ENCODE measurements around the gene TSC22D4.

TSC22D4 gene

DNA sequence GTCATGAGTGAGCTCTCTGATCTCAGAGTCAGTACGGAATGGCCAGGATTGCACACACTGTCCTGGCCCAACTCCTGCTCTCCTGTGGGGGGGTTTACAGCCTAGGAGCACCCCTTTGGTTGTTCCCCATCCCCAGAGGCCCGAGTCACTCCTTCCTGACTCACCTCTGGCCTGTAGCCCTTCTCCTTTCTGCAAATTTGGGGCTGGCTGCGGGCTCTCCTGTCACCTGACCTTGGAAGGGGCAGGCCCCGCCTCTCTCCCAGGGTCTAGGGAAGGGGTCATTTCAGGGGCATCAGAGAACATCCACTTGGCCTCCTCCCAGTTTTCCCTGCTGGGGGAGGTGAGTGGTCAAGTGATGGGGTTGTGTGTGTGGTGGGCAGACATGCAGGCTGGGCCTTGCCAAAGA, 6.5 kb upstream of the TSC22D4 start:
- no peak overlapping the region for H3K4me3 ChIP-seq (ENCODE audit: low read depth in 1 of 5, low read length in 5 of 5)
- no peaks in the 10 kb centered on the region for H3K36me3 ChIP-seq (ENCODE audit: control insufficient read depth in 5 of 5, insufficient read depth in 5 of 5, low read length in 5 of 5)

DNA sequence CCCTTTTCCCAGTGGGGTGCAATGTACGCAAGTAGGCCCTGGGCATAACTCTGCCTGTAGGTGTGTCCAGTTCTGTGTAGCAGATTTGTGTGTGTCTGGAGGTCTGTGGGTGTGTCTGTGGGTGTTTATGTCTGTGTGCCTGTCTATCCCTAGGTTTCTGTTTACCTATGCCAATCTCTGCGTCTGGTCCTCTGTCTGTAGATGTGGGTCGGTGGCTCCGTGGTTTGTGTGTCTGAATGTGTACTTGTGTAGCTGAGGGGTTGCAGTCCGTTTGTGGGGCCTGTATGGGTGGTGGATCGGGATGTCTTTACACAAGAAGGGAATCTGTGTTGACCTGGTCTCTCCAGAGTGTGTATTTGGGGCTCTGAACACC, 5.6 kb upstream of the TSC22D4 start:
- Histone ChIP-seq H3K4me3 (ENCODE audit: low read depth in 1 of 5, low read length in 5 of 5) (no peak overlapping the region), H3K27me3 (ENCODE audit: control insufficient read depth in 5 of 5, insufficient read depth in 4 of 5, low read length in 5 of 5) (no peaks in the 10 kb centered on the region), H3K9me3 (ENCODE audit: control insufficient read depth in 5 of 5, low read length in 5 of 5) (no peaks in the 10 kb centered on the region), H3K9ac (ENCODE audit: low read length in 5 of 5) (peak overlapping the region in 2 of 5 donors; percentile 2 to 4), H3K36me3 (ENCODE audit: control insufficient read depth in 5 of 5, insufficient read depth in 5 of 5, low read length in 5 of 5) (no peaks in the 10 kb centered on the region), H3K4me1 (ENCODE audit: control insufficient read depth in 5 of 5, insufficient read depth in 5 of 5, low read length in 5 of 5) (peaks cover 2 to 31% (median 14%) of the 10 kb centered on the region in 5 donors), H3K27ac (ENCODE audit: low read depth, low read length) (no peak overlapping the region)

More for the DNA sequence above, 6.5 kb upstream of the TSC22D4 start:
- Histone ChIP-seq H3K27me3 (ENCODE audit: control insufficient read depth in 5 of 5, insufficient read depth in 4 of 5, low read length in 5 of 5) (no peaks in the 10 kb centered on the region), H3K4me1 (ENCODE audit: control insufficient read depth in 5 of 5, insufficient read depth in 5 of 5, low read length in 5 of 5) (peaks cover 2 to 29% (median 14%) of the 10 kb centered on the region in 5 donors), H3K9me3 (ENCODE audit: control insufficient read depth in 5 of 5, low read length in 5 of 5) (no peaks in the 10 kb centered on the region), H3K27ac (ENCODE audit: low read depth, low read length) (no peak overlapping the region), H3K9ac (ENCODE audit: low read length in 5 of 5) (peak overlapping the region in 1 of 5 donors; percentile 65)

DNA sequence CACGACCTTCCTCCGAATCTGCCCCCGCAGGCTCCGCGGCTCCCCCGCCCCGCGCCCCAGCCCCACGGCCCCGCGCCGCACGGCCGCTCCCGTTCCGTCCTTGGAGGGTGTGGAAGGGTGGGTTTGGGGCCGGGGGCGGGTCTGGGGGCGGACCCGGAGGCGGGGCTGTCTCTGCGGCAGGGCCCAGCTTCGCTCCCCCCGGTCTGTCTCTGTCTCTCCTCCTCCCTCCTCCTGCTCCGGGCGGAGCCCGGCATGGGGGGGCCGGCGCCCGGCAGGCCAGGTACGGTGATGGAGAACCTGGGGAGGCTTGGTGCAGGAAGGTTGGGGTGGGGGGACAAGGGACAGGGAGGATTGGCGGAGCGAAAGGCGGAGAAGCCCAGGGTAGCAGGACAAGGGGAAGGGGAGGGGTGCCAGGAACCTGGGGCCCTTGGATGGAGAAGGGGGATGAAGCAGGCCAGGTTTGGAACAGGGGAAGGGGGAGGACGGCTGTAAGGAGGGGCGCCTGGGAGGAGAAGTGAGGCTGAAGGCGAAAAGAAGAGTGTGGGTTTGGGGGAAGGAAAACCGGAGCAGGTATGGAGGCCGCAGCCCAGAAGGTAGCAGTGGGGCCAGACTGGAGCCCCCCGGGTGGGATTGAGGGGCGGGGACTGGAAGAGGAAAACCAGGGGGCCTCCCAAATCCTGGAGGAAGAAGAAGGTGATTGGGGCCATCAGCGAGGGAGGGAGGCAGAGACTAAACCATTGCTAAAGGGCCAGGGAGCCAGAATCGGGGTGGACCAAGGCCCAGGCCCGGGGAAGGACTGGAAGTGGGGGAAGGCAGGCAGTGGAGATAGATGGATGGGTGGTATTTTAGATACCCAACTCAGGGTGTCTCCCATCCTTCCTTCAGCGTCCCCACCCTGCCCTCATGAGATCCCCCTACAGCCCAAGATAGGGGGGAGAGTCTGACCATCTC, 5.0 kb upstream of the TSC22D4 start, which contains the start of gene NYAP1:
Gene NYAP1, plus strand, starts transcription at position 206 of the 951 bp plus-strand sequence. CDS start 1,385 bp downstream, outside the sequence.
- Histone ChIP-seq H3K4me1 (ENCODE audit: control insufficient read depth in 5 of 5, insufficient read depth in 5 of 5, low read length in 5 of 5) (peaks cover 2 to 34% (median 20%) of the 10 kb centered on the region in 5 donors), H3K27ac (ENCODE audit: low read depth, low read length) (no peak within 1 kb of the TSS)

DNA sequence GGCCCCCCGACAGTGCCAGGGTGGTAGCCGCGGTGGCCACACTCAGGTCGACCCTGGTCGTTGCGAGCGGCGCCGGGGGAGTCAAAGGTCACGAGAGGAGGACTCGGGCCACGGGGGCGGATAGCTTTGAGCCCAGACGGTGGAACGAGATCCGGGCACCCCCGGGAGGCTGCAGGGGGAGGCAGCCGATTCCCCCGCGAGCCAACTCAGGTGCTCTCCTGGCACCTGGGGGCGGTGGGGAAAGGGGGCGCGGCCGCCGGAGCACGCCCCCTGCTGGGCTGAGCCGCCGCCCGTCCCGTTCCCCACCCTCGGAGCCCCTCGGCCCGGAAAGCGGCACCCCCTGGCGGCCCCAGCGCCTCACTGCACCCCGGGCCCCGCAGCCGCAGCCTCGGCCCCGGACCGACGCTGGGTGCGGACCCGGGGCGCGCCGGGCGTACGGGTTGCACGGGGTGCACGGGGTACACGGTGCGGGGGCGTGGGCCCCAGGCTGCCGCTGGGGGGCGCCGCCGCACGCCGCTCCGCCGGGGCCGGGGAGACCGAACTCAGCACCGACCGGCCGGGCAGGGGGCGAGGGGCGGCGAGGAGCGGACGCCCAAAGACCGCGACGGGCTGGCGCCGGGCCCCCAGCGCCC, 4.2 kb upstream of the TSC22D4 start:
- peaks cover 2 to 34% (median 20%) of the 10 kb centered on the region in 5 donors for H3K4me1 ChIP-seq (ENCODE audit: control insufficient read depth in 5 of 5, insufficient read depth in 5 of 5, low read length in 5 of 5)
- peak overlapping the region in 4 of 5 donors; percentile 30 to 75 (median 62) for H3K9ac ChIP-seq (ENCODE audit: low read length in 5 of 5)
- no peak overlapping the region for H3K27ac ChIP-seq (ENCODE audit: low read depth, low read length)

More for the DNA sequence above, 5.0 kb upstream of the TSC22D4 start, which contains the start of gene NYAP1:
- Histone ChIP-seq H3K4me3 (ENCODE audit: low read depth in 1 of 5, low read length in 5 of 5) (peak within 1 kb of the TSS; percentile 44 to 73 (median 60)), H3K27me3 (ENCODE audit: control insufficient read depth in 5 of 5, insufficient read depth in 4 of 5, low read length in 5 of 5) (no peaks in the 10 kb centered on the region), H3K9me3 (ENCODE audit: control insufficient read depth in 5 of 5, low read length in 5 of 5) (no peaks in the 10 kb centered on the region), H3K36me3 (ENCODE audit: control insufficient read depth in 5 of 5, insufficient read depth in 5 of 5, low read length in 5 of 5) (no peaks in the 10 kb centered on the region), H3K9ac (ENCODE audit: low read length in 5 of 5) (peak within 1 kb of the TSS in 4 of 5 donors; percentile 30 to 75 (median 62))

DNA sequence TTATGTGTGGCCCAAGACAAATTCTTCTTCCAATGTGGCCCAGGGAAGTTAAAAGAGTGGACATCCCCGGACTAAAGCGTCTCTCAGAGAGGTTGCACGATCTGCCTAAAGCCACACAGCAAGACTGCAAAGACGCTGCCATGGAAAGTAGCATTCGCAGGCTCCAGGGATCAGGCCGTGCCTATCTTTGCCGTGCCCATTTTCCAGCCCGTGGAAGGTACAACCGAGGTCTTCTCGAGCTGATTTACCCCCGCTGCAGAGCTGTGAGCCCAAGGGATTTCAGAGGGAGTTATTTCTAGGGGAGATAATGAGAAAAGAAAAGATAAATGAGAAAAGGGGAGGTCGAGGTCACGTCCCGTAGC, 3.7 kb upstream of the TSC22D4 start:
- H3K4me3 ChIP-seq (ENCODE audit: low read depth in 1 of 5, low read length in 5 of 5) = peak overlapping the region; percentile 44 to 73 (median 60)
- H3K27ac ChIP-seq (ENCODE audit: low read depth, low read length) = no peak overlapping the region
- H3K9ac ChIP-seq (ENCODE audit: low read length in 5 of 5) = peak overlapping the region in 4 of 5 donors; percentile 30 to 75 (median 62)
- H3K36me3 ChIP-seq (ENCODE audit: control insufficient read depth in 5 of 5, insufficient read depth in 5 of 5, low read length in 5 of 5) = no peaks in the 10 kb centered on the region
- no peaks in the 10 kb centered on the region for H3K9me3 ChIP-seq (ENCODE audit: control insufficient read depth in 5 of 5, low read length in 5 of 5)
- peaks cover 2 to 35% (median 20%) of the 10 kb centered on the region in 5 donors for H3K4me1 ChIP-seq (ENCODE audit: control insufficient read depth in 5 of 5, insufficient read depth in 5 of 5, low read length in 5 of 5)
- H3K27me3 ChIP-seq (ENCODE audit: control insufficient read depth in 5 of 5, insufficient read depth in 4 of 5, low read length in 5 of 5) = no peaks in the 10 kb centered on the region

More for the DNA sequence above, 4.2 kb upstream of the TSC22D4 start:
- H3K4me3 ChIP-seq (ENCODE audit: low read depth in 1 of 5, low read length in 5 of 5) = peak overlapping the region in 4 of 5 donors; percentile 50 to 73 (median 66)
- H3K36me3 ChIP-seq (ENCODE audit: control insufficient read depth in 5 of 5, insufficient read depth in 5 of 5, low read length in 5 of 5) = no peaks in the 10 kb centered on the region
- H3K9me3 ChIP-seq (ENCODE audit: control insufficient read depth in 5 of 5, low read length in 5 of 5) = no peaks in the 10 kb centered on the region
- H3K27me3 ChIP-seq (ENCODE audit: control insufficient read depth in 5 of 5, insufficient read depth in 4 of 5, low read length in 5 of 5) = no peaks in the 10 kb centered on the region

DNA sequence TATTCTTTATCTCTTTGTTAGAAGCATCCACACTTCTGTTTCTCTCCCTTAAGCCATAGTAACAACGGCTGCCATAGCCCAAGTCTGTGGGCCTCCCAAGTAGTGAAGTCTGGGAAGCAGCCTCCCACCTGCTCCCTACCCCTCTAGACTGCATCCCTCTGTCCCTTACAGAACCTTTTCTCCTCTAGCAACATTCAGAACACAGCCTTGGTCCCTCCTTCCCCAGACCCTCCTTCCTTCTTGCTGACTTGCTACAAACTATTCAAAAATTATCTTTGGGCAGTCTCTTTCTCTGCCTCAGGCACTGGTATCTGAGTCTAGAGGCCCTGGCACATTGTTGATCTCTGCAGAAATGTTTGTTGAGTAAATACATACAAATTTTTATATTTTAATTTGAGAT, 2.5 kb upstream of the TSC22D4 start:
- Histone ChIP-seq H3K9ac (ENCODE audit: low read length in 5 of 5) (no peak overlapping the region), H3K9me3 (ENCODE audit: control insufficient read depth in 5 of 5, low read length in 5 of 5) (no peaks in the 10 kb centered on the region), H3K4me3 (ENCODE audit: low read depth in 1 of 5, low read length in 5 of 5) (no peak overlapping the region), H3K27ac (ENCODE audit: low read depth, low read length) (no peak overlapping the region), H3K27me3 (ENCODE audit: control insufficient read depth in 5 of 5, insufficient read depth in 4 of 5, low read length in 5 of 5) (no peaks in the 10 kb centered on the region), H3K36me3 (ENCODE audit: control insufficient read depth in 5 of 5, insufficient read depth in 5 of 5, low read length in 5 of 5) (no peaks in the 10 kb centered on the region), H3K4me1 (ENCODE audit: control insufficient read depth in 5 of 5, insufficient read depth in 5 of 5, low read length in 5 of 5) (peaks cover 7 to 47% (median 32%) of the 10 kb centered on the region in 5 donors)

DNA sequence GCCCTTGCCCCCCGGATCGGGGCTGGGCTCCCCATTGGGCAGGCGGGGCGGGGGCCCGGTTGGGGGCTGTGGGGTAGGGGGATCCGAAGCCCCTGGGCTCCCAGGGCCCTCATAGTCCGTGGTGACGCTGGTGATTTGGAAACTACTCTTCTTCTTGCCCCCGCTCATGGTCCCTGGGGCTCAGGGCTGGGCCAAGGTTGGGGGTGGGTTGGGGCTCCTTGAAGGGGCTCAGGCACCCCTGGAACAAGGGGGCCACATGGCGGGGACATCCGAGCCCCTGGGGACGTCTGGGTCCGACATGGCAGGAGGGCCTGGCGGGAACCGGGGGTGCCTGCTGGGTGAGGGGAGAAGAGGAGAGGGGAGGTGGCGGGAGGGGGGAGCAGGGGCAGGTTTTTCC, 1.1 kb downstream of the TSC22D4 start:
- peaks cover 12 to 55% (median 46%) of the 10 kb centered on the region in 5 donors for H3K4me1 ChIP-seq (ENCODE audit: control insufficient read depth in 5 of 5, insufficient read depth in 5 of 5, low read length in 5 of 5)
- peaks cover 0 to 10% (median 9%) of the 10 kb centered on the region in 5 donors for H3K36me3 ChIP-seq (ENCODE audit: control insufficient read depth in 5 of 5, insufficient read depth in 5 of 5, low read length in 5 of 5)
- H3K4me3 ChIP-seq (ENCODE audit: low read depth in 1 of 5, low read length in 5 of 5) = peak overlapping the region; percentile 87 to 94 (median 89)
- H3K27me3 ChIP-seq (ENCODE audit: control insufficient read depth in 5 of 5, insufficient read depth in 4 of 5, low read length in 5 of 5) = no peaks in the 10 kb centered on the region
- H3K27ac ChIP-seq (ENCODE audit: low read depth, low read length) = peak overlapping the region; percentile 89
- H3K9ac ChIP-seq (ENCODE audit: low read length in 5 of 5) = peak overlapping the region; percentile 38 to 95 (median 92)
- no peaks in the 10 kb centered on the region for H3K9me3 ChIP-seq (ENCODE audit: control insufficient read depth in 5 of 5, low read length in 5 of 5)

DNA sequence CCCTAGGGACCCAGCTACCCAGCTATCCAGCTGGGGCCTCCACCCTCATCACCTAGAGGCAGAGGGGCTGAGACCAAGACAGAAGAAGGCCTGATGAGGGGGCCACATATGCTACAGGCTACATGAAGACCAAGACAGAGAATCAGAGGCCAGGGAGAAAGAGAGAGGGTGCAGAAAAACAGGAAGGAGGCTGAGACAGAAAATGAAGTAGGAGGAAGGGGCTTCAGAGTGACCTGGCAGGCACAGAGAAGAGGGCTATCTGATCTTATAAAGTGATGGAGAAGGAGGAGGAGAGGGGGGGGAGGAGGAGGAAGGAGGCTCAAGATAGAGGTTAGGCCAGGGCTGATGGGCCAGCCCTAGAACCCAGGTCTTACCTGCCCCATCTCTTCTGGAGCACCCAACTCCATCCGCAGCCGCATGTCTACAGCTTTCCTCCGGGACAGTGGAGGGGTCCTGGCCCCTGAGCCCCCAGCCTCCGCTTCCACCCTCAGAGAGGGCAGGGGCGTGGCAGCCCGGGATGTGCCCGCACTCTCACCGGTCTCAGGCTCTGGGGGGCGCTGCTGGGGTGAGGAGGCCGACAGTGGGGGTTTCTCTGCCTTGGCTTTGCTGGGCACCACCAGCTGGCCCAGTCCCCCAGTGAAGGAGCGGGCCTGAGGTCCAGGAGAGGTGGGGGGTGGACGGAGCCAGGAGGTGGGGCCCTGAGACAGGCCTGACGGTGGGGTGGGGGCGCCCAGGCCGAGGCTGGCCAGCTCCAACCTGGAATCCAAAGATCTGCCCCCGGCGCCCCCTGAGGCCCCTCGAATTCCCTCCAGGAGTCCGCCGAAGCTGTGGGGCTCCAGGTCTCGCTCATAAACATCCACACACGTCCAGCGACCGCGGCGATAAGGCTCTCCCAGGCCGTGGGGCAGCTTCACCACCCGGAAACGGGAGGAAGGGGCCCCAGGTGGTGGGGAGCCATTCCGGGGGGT, 1.8 kb downstream of the TSC22D4 start:
- Histone ChIP-seq H3K27me3 (ENCODE audit: control insufficient read depth in 5 of 5, insufficient read depth in 4 of 5, low read length in 5 of 5) (no peaks in the 10 kb centered on the region), H3K9ac (ENCODE audit: low read length in 5 of 5) (peak overlapping the region in 4 of 5 donors; percentile 61 to 95 (median 78)), H3K27ac (ENCODE audit: low read depth, low read length) (peak overlapping the region; percentile 89), H3K4me3 (ENCODE audit: low read depth in 1 of 5, low read length in 5 of 5) (peak overlapping the region; percentile 62 to 94 (median 88)), H3K36me3 (ENCODE audit: control insufficient read depth in 5 of 5, insufficient read depth in 5 of 5, low read length in 5 of 5) (peaks cover 0 to 10% (median 9%) of the 10 kb centered on the region in 5 donors), H3K4me1 (ENCODE audit: control insufficient read depth in 5 of 5, insufficient read depth in 5 of 5, low read length in 5 of 5) (peaks cover 11 to 57% (median 44%) of the 10 kb centered on the region in 5 donors), H3K9me3 (ENCODE audit: control insufficient read depth in 5 of 5, low read length in 5 of 5) (no peaks in the 10 kb centered on the region)

DNA sequence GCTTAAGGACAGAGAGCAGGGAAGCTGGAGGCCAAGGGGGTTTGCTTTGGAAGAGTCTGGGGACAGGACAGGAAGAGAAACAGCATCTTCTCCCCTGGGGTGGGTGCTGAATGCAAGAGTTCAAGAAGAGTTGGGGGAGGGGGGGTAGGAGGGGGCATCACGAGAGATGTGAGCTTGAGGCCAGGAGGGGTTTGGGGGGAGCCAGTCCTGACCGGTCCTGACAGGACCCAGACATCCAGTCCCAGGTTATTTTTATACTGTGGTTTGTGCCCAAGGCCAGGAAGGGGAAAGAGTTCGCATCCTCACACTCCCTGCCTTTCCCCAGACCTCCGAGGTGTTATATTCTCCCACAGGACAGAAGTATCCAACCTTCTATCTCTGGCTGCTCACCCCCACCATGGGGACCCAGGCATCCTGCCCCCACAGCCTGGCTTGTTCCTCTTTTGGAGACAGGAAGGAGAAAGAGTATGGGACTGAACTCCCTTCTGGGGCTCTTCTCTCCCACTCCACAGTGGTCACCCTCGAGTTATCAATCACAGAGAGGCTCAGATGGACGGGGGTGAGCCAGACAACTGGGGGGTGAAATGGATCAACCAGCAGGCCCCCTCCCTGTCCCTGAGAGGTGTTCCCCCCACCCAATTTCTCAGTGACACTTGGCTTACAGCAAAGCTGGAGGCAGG, 2.8 kb downstream of the TSC22D4 start:
- H3K4me1 ChIP-seq (ENCODE audit: control insufficient read depth in 5 of 5, insufficient read depth in 5 of 5, low read length in 5 of 5) = peaks cover 11 to 57% (median 44%) of the 10 kb centered on the region in 5 donors
- no peaks in the 10 kb centered on the region for H3K27me3 ChIP-seq (ENCODE audit: control insufficient read depth in 5 of 5, insufficient read depth in 4 of 5, low read length in 5 of 5)
- H3K36me3 ChIP-seq (ENCODE audit: control insufficient read depth in 5 of 5, insufficient read depth in 5 of 5, low read length in 5 of 5) = peaks cover 0 to 15% (median 10%) of the 10 kb centered on the region in 5 donors
- H3K27ac ChIP-seq (ENCODE audit: low read depth, low read length) = peak overlapping the region; percentile 89
- H3K4me3 ChIP-seq (ENCODE audit: low read depth in 1 of 5, low read length in 5 of 5) = peak overlapping the region; percentile 62 to 94 (median 88)
- no peaks in the 10 kb centered on the region for H3K9me3 ChIP-seq (ENCODE audit: control insufficient read depth in 5 of 5, low read length in 5 of 5)
- peak overlapping the region in 4 of 5 donors; percentile 38 to 95 (median 60) for H3K9ac ChIP-seq (ENCODE audit: low read length in 5 of 5)

All from subcutaneous abdominal adipose tissue (tissue), 5 donors.